NT2/D1 (cell line): ENCODE data around the gene KCND3.

Experiments
- SUZ12 ChIP-seq: IDR thresholded peaks from 2 replicates; pipeline ENCODE4 v1.6.1; 2011; ENCODE audit not compliant: insufficient read length, insufficient read depth; ENCODE audit errors: extremely low read depth
- YY1 ChIP-seq: IDR thresholded peaks from 2 replicates; pipeline ENCODE4 v1.6.1; 2011; ENCODE audit not compliant: insufficient read length, insufficient read depth
- ZNF274 ChIP-seq: IDR thresholded peaks from 2 replicates; pipeline ENCODE4 v1.6.1; 2011; ENCODE audit warnings: mild to moderate bottlenecking, low read depth, low read length

DNA sequence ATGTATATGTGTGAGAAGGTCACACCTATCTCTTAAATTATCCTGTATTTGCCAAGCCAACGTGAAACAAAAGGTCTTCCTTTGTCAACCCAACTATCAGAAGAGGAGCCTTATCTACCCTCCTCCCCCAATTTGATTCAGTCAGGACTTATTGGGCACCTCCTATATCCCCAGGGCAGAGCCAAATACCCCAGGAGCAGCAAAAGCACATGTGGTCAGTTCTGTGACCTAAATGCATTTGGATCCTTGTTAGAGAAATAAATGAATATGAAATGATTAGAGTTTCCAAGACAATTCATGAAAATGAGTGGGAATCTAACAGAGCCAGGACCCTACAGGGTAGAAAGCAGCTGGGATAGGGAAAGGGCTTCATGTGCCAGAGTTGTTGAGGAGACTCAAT is 37.0 kb upstream of the KCND3 start:
- TF ChIP-seq ZNF274 (no peak), YY1 (no peak), SUZ12 (no peak)
